PC-3 (cell line): ENCODE measurements around the gene BUB1. TPM values are rescaled to one million over a fixed set of nuclear protein-coding genes. Genes with fewer than 3 reads are reported as not detected.
A peak's percentile ranks its signal among the peaks of the same experiment; 100 is the strongest.

Experiments
- ATAC-seq: fragments of 200-7000 bp; cut with Tn5 transposase; 2 replicates; pipeline ENCODE4 v1.9.1; 2020; ENCODE audit warnings: mild to moderate bottlenecking, moderate library complexity
- BruUV-seq: library from RNA; stranded (reverse); fragments of 400-500 nt; replicated peaks from 2 replicates; lab custom pipeline; 2021; lab: Mats Ljungman, UMichigan
- CTCF ChIA-PET: fragments of 300-600 bp; sonication (Branson Sonifier 250); formaldehyde crosslinking; loops from one replicate; lab custom pipeline; 2022; ENCODE audit warnings: antibody characterized with exemption; lab: Charles Lee
- POLR2A ChIA-PET: fragments of 300-600 bp; sonication (Branson Sonifier 250); formaldehyde crosslinking; loops from one replicate; lab custom pipeline; 2022; ENCODE audit warnings: antibody characterized with exemption; ENCODE audit not compliant: unreplicated experiment; lab: Charles Lee
- DNase-seq: peaks from one replicate; pipeline ENCODE4 v3.0.0-alpha.2; 2015
- H2AFZ ChIP-seq: fragments of 300-600 bp; sonication (generic); 2 replicates; pipeline ENCODE4 v1.6.0; 2016; ENCODE audit warnings: antibody characterized with exemption, low read length
- H3F3A ChIP-seq: fragments of 300-600 bp; sonication (generic); one replicate; pipeline ENCODE4 v1.6.0; 2017; ENCODE audit warnings: antibody characterized with exemption, low read length, control low read depth, mild to moderate bottlenecking; ENCODE audit not compliant: unreplicated experiment
- H3K27ac ChIP-seq: fragments of 300-600 bp; sonication (generic); 2 replicates; pipeline ENCODE4 v1.5.1; 2016; ENCODE audit warnings: mild to moderate bottlenecking, low read length
- H3K27me3 ChIP-seq: fragments of 300-600 bp; sonication (generic); 2 replicates; pipeline ENCODE4 v1.6.1; 2016; ENCODE audit warnings: low read length, mixed read lengths
- H3K36me3 ChIP-seq: fragments of 300-600 bp; sonication (generic); 2 replicates; pipeline ENCODE4 v1.6.1; 2016; ENCODE audit warnings: low read depth, mixed run types, low read length, mixed read lengths
- H3K4me1 ChIP-seq: fragments of 300-600 bp; sonication (generic); 2 replicates; pipeline ENCODE4 v1.5.1; 2016; ENCODE audit warnings: low read length; ENCODE audit not compliant: insufficient read depth
- H3K4me2 ChIP-seq: fragments of 300-600 bp; sonication (generic); 2 replicates; pipeline ENCODE4 v1.6.0; 2016; ENCODE audit warnings: low read length
- H3K4me3 ChIP-seq: fragments of 300-600 bp; sonication (generic); 2 replicates; pipeline ENCODE4 v1.5.1; 2016; ENCODE audit warnings: mild to moderate bottlenecking, low read length, mixed read lengths
- H3K79me2 ChIP-seq: fragments of 300-600 bp; sonication (generic); 2 replicates; pipeline ENCODE4 v1.6.1; 2017; ENCODE audit warnings: low read length, mixed read lengths
- H3K9ac ChIP-seq: fragments of 300-600 bp; sonication (generic); 2 replicates; pipeline ENCODE4 v1.6.0; 2016; ENCODE audit warnings: mild to moderate bottlenecking, low read length
- H3K9me2 ChIP-seq: fragments of 300-600 bp; sonication (generic); replicated peaks from 2 replicates; pipeline ENCODE4 v1.6.1; 2016; ENCODE audit warnings: mixed run types, low read length, mixed read lengths
- H3K9me3 ChIP-seq: fragments of 300-600 bp; sonication (generic); 2 replicates; pipeline ENCODE4 v1.6.1; 2016; ENCODE audit warnings: low read length, mixed read lengths
- H4K20me1 ChIP-seq: fragments of 300-600 bp; sonication (generic); 2 replicates; pipeline ENCODE4 v1.6.1; 2016; ENCODE audit warnings: low read length, mixed read lengths
- CTCF ChIP-seq: fragments of 300-600 bp; sonication (generic); conservative IDR thresholded peaks from 2 replicates; pipeline ENCODE4 v1.5.1; 2017; ENCODE audit warnings: antibody characterized with exemption, low read depth, mild to moderate bottlenecking, low read length
- EZH2 ChIP-seq: fragments of 300-600 bp; sonication (generic); IDR thresholded peaks from one replicate; pipeline ENCODE4 v1.6.1; 2017; ENCODE audit warnings: antibody characterized with exemption, mild to moderate bottlenecking, low read length; ENCODE audit not compliant: unreplicated experiment
- EZH2phosphoT487 ChIP-seq: fragments of 300-600 bp; sonication (generic); IDR thresholded peaks from 2 replicates; pipeline ENCODE4 v1.6.1; 2018; ENCODE audit warnings: mild to moderate bottlenecking, antibody characterized with exemption, low read length, borderline replicate concordance
- intact Hi-C: fragments of 100-400 bp; cut with micrococcal nuclease; formaldehyde crosslinking; loops from 2 replicates; pipeline ENCODE4 v1.9.0; 2023
- total RNA-seq: library from RNA; depleted of rRNA; stranded (reverse); fragments of >200 nt; gene quantifications from 2 replicates; pipeline ENCODE4 v1.2.3, GENCODE V29; 2014

BUB1 gene
- total RNA-seq, 1 experiment from 2014 or later: 89.8 TPM

- H3K27ac ChIP-seq: no peak overlapping the region
- intact Hi-C loops: no loop called here
- CTCF ChIA-PET: no interaction called here
- H3K4me1 ChIP-seq: no peaks in the 10 kb centered on the region
- H3K4me3 ChIP-seq: no peak overlapping the region
- H3K36me3 ChIP-seq: peaks cover 74% of the 10 kb centered on the region
- H3K9me2 ChIP-seq: no peaks in the 10 kb centered on the region
- POLR2A ChIA-PET: no interaction called here
- H3K4me2 ChIP-seq: no peak overlapping the region
- H4K20me1 ChIP-seq: no peaks in the 10 kb centered on the region
- no peaks in the 10 kb centered on the region for H3F3A ChIP-seq
- ATAC-seq (no peak), DNase-seq (no peak)
- TF ChIP-seq EZH2: no peak
- TF ChIP-seq CTCF: no peak
- TF ChIP-seq EZH2phosphoT487: no peak
- no peaks in the 10 kb centered on the region for H3K27me3 ChIP-seq
- H3K9me3 ChIP-seq: no peaks in the 10 kb centered on the region
- no peak overlapping the region for H3K9ac ChIP-seq
- peaks cover 12% of the 10 kb centered on the region for H3K79me2 ChIP-seq
- no TSS peak for BruUV-seq
- no peak overlapping the region for H2AFZ ChIP-seq
These were observed 27.5 kb downstream of the BUB1 start for GRCh38 chr2:110650346-110650745.

GRCh38 chr2:110647777-110648176, 30.1 kb downstream of the BUB1 start:
- Histone ChIP-seq H4K20me1 (peaks cover 3% of the 10 kb centered on the region; the same call in 1 of the 2 replicates), H2AFZ (no peak overlapping the region), H3K9me3 (no peaks in the 10 kb centered on the region), H3F3A (no peaks in the 10 kb centered on the region), H3K27ac (no peak overlapping the region), H3K4me3 (no peak overlapping the region), H3K36me3 (peaks cover 63% of the 10 kb centered on the region), H3K4me2 (no peak overlapping the region), H3K9ac (no peak overlapping the region), H3K27me3 (no peaks in the 10 kb centered on the region), H3K79me2 (peaks cover 20% of the 10 kb centered on the region), H3K9me2 (no peaks in the 10 kb centered on the region), H3K4me1 (no peaks in the 10 kb centered on the region)
- ATAC-seq (peak; percentile 74), DNase-seq (peak; percentile 35)
- TF ChIP-seq CTCF (no peak), EZH2phosphoT487 (no peak), EZH2 (no peak)
- POLR2A ChIA-PET: no interaction called here
- CTCF ChIA-PET: no interaction called here
- intact Hi-C loops: no loop called here
- no TSS peak for BruUV-seq

- no peak overlapping the region for H3K27ac ChIP-seq
- no peak overlapping the region for H2AFZ ChIP-seq
- ChIA-PET CTCF (no interaction called here), POLR2A (no interaction called here)
- peaks cover 20% of the 10 kb centered on the region for H3K79me2 ChIP-seq
- intact Hi-C loops: no loop called here
- TF ChIP-seq CTCF (no peak), EZH2phosphoT487 (no peak), EZH2 (no peak)
- H3K27me3 ChIP-seq: no peaks in the 10 kb centered on the region
- H3K4me2 ChIP-seq: no peak overlapping the region
- H3K9me3 ChIP-seq: no peaks in the 10 kb centered on the region
- BruUV-seq: no TSS peak
- H3K4me1 ChIP-seq: no peaks in the 10 kb centered on the region
- H3K4me3 ChIP-seq: no peak overlapping the region
- no peaks in the 10 kb centered on the region for H3K9me2 ChIP-seq
- H3K36me3 ChIP-seq: peaks cover 66% of the 10 kb centered on the region
- no peaks in the 10 kb centered on the region for H3F3A ChIP-seq
- DNase-seq (no peak), ATAC-seq (no peak)
- peaks cover 3% of the 10 kb centered on the region; the same call in 1 of the 2 replicates for H4K20me1 ChIP-seq
- no peak overlapping the region for H3K9ac ChIP-seq
These were observed 32.2 kb downstream of the BUB1 start for GRCh38 chr2:110645616-110646015.
